Endothelial cell (in vitro differentiated cells): ENCODE measurements around the gene SLC15A4. TPM values are rescaled to one million over a fixed set of nuclear protein-coding genes. Genes with fewer than 3 reads are reported as not detected.

Source experiments
- DNase-seq: peaks from one replicate; pipeline ENCODE4 v3.0.0; 2021; ENCODE audit warnings: low spot score
- H3K27ac Mint-ChIP-seq: one replicate; pipeline ENCODE4 v1.8.0; 2021; ENCODE audit warnings: mixed read lengths, inconsistent platforms; ENCODE audit not compliant: unreplicated experiment
- H3K27me3 Mint-ChIP-seq: one replicate; pipeline ENCODE4 v1.8.0; 2021; ENCODE audit warnings: mild to moderate bottlenecking, moderate library complexity, mixed read lengths, inconsistent platforms; ENCODE audit not compliant: unreplicated experiment
- H3K36me3 Mint-ChIP-seq: one replicate; pipeline ENCODE4 v1.8.0; 2021; ENCODE audit warnings: mild to moderate bottlenecking, low read depth, mixed read lengths, inconsistent platforms; ENCODE audit not compliant: unreplicated experiment
- H3K4me1 Mint-ChIP-seq: one replicate; pipeline ENCODE4 v1.8.0; 2021; ENCODE audit warnings: mild to moderate bottlenecking, mixed read lengths, inconsistent platforms; ENCODE audit not compliant: unreplicated experiment
- H3K4me3 Mint-ChIP-seq: one replicate; pipeline ENCODE4 v1.8.0; 2021; ENCODE audit warnings: mild to moderate bottlenecking, mixed read lengths, inconsistent platforms; ENCODE audit not compliant: unreplicated experiment
- H3K9me3 Mint-ChIP-seq: one replicate; pipeline ENCODE4 v1.8.0; 2021; ENCODE audit warnings: mixed read lengths, inconsistent platforms; ENCODE audit not compliant: unreplicated experiment
- CTCF ChIP-seq: fragments of 200-600 bp; sonication (generic); IDR thresholded peaks from one replicate; pipeline ENCODE4 v1.5.0; 2021; ENCODE audit warnings: antibody characterized with exemption; ENCODE audit not compliant: unreplicated experiment
- total RNA-seq: library from RNA; stranded (reverse); fragmentation: NEBNext Ultra II Directional; extraction: Animal tissue kit (Norgen Biotek cat#: 25700); gene quantifications from one replicate; pipeline ENCODE4 v1.2.1, GENCODE V29; 2021; ENCODE audit not compliant: unreplicated experiment

The SLC15A4 gene
- total RNA-seq, 1 donor from 2014 or later = 8.1 TPM

DNA sequence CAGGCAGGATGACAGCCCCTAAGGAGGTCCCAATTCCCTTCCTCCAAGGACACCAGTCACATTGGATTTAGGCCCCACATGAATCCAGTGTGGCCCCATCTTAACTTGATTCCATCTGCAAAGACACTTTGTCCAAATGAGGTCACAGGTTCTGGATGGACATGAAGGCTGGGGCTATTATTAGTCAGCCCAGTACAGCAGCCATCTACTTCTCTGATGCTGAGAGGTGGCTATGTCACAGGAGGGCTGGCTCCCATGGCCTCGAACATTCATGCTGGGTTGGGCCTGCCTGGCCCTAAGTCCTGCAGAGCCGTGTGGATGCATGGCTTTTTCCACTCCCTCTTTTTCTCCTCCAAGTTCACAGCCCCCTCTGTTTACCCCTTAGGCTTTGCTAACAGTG lies 35.9 kb downstream of the SLC15A4 start:
- Mint-ChIP-seq H3K4me3 (no peak overlapping the region), H3K9me3 (peaks cover 22% of the 10 kb centered on the region), H3K27ac (no peak overlapping the region), H3K36me3 (peaks cover 12% of the 10 kb centered on the region), H3K4me1 (no peaks in the 10 kb centered on the region), H3K27me3 (peaks cover 7% of the 10 kb centered on the region)
- no peak for DNase-seq
- no peak for TF ChIP-seq CTCF

DNA sequence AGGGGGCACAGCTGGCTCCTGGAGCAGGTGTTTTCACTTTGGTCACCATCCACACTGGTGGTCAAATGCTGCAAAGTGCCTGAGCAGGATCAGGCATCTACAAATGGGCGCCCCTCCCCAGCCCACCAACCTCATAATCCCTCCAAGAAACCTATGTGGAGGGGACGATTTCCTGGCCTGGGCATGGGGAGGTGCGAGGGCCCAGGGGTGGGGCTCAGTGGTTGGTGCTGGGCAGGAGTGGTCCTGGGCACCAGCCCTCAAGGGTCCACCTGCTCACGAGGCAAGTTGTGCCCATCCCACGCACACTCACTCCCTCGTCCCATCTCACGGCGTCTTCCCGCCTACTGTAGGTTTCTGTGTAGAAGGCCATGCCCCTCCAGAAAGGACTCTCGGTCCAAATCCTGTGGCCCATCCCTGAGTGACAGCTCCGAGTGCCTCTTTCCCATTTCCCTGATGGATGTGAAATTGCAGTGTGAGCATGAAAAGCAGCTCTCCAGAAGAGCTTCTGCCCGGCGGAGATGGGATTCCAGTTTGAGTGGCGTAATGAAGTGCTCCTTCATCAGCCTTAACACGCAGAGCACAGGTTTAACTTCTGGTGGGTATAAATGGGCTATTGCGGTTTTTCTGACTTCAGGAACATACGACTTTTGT lies 36.9 kb downstream of the SLC15A4 start:
- no peak for TF ChIP-seq CTCF
- Mint-ChIP-seq H3K36me3 (peaks cover 10% of the 10 kb centered on the region), H3K4me1 (no peaks in the 10 kb centered on the region), H3K27ac (no peak overlapping the region), H3K4me3 (no peak overlapping the region), H3K27me3 (peaks cover 7% of the 10 kb centered on the region), H3K9me3 (peaks cover 23% of the 10 kb centered on the region)
- no peak for DNase-seq

GRCh38 chr12:128784030-128784760 lies 39.6 kb downstream of the SLC15A4 start:
- no peak for DNase-seq
- Mint-ChIP-seq H3K4me3 (no peak overlapping the region), H3K4me1 (no peaks in the 10 kb centered on the region), H3K36me3 (peaks cover 4% of the 10 kb centered on the region), H3K27me3 (peaks cover 7% of the 10 kb centered on the region), H3K9me3 (peaks cover 17% of the 10 kb centered on the region), H3K27ac (no peak overlapping the region)
- no peak for TF ChIP-seq CTCF

- H3K36me3 Mint-ChIP-seq = peaks cover 4% of the 10 kb centered on the region
- H3K4me1 Mint-ChIP-seq = no peaks in the 10 kb centered on the region
- peaks cover 7% of the 10 kb centered on the region for H3K27me3 Mint-ChIP-seq
- DNase-seq = no peak
- no peak overlapping the region for H3K4me3 Mint-ChIP-seq
- H3K9me3 Mint-ChIP-seq = peaks cover 17% of the 10 kb centered on the region
- no peak for TF ChIP-seq CTCF
- no peak overlapping the region for H3K27ac Mint-ChIP-seq
Observed at GRCh38 chr12:128783129-128783574, 40.6 kb downstream of the SLC15A4 start.

DNA sequence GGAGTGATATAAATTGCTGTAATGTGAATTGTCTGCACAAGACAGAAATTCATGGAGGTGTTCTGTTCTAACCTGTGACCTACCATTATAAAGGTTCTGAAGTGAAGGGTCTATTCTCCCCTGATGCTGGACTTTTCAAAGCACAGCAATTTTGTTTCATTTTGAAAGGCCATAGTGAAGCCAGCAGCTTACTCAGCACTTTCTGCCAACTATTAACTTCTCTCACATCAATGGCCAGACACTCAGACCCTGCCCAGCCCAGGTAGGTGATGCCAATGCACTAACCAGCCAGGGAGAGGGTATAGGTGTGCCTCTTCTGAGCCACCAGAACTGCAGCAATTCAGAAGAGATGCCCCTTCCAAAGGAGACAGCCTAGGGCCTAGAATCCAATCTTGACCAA lies 43.9 kb downstream of the SLC15A4 start:
- DNase-seq = no peak
- H3K4me3 Mint-ChIP-seq = no peak overlapping the region
- H3K4me1 Mint-ChIP-seq = no peaks in the 10 kb centered on the region
- peaks cover 16% of the 10 kb centered on the region for H3K9me3 Mint-ChIP-seq
- H3K27ac Mint-ChIP-seq = no peak overlapping the region
- H3K27me3 Mint-ChIP-seq = peaks cover 3% of the 10 kb centered on the region
- H3K36me3 Mint-ChIP-seq = peaks cover 9% of the 10 kb centered on the region
- no peak for TF ChIP-seq CTCF
